HFF-Myc (cell line): ENCODE measurements around the gene DSC2.

ENCODE experiments used
- DNase-seq: peaks from one replicate; pipeline ENCODE4 v3.0.0-alpha.2; 2011; ENCODE audit warnings: low read depth; ENCODE audit errors: extremely low read depth
- H3K4me3 ChIP-seq: replicated peaks from 2 replicates; pipeline ENCODE4 v1.5.1; 2011; ENCODE audit warnings: low read depth, mild to moderate bottlenecking, control low read depth, low read length
- TF ChIP-seq, protein P1 (sequence below): IDR thresholded peaks from 2 replicates; pipeline ENCODE4 v1.5.1; 2012; ENCODE audit warnings: mild to moderate bottlenecking, low read depth, low read length, control low read depth; ENCODE audit errors: missing control alignments

DSC2 gene

DNA sequence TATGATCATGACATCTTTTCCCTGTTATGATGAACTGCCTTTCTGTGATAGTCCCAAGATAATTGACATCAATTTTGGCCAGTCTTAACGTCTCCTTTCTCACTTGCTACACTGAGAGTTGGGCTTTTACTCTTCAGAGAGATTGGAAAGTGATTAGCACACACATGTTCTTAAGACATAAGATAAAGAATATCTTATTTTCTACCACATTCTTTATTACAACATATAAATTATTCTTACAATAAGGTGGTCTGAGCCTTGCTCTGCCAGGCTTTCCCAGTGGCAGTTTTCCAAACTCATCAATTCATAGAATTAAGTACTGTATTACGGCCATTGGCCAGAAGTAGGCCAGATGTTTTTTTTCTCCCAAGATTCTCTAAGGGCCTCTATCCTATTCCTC, 54.0 kb downstream of the DSC2 start:
- H3K4me3 ChIP-seq = no peak overlapping the region
- DNase-seq = no peak
- TF ChIP-seq, protein P1, sequence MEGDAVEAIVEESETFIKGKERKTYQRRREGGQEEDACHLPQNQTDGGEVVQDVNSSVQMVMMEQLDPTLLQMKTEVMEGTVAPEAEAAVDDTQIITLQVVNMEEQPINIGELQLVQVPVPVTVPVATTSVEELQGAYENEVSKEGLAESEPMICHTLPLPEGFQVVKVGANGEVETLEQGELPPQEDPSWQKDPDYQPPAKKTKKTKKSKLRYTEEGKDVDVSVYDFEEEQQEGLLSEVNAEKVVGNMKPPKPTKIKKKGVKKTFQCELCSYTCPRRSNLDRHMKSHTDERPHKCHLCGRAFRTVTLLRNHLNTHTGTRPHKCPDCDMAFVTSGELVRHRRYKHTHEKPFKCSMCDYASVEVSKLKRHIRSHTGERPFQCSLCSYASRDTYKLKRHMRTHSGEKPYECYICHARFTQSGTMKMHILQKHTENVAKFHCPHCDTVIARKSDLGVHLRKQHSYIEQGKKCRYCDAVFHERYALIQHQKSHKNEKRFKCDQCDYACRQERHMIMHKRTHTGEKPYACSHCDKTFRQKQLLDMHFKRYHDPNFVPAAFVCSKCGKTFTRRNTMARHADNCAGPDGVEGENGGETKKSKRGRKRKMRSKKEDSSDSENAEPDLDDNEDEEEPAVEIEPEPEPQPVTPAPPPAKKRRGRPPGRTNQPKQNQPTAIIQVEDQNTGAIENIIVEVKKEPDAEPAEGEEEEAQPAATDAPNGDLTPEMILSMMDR = no peak

DNA sequence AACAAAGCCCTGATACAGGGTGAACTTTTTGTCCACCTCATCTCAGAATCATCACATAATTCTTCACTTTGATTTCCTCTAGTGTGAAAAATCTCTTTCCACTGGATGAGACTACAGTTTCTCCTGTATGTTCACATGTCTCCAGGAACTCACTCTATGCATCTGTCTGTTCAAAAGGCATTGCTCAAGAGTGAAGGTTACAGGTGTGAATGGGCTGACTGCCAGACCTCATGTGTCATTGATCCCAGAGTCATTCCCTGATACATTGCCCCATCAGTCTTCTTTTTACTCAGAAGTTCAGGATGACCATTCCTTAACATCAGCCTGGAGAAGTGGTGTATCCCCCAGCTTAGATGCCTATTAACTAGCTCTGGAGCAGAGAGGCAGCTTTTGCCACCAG, 55.3 kb downstream of the DSC2 start:
- TF ChIP-seq, protein P1 = no peak
- no peak for DNase-seq
- no peak overlapping the region for H3K4me3 ChIP-seq

DNA sequence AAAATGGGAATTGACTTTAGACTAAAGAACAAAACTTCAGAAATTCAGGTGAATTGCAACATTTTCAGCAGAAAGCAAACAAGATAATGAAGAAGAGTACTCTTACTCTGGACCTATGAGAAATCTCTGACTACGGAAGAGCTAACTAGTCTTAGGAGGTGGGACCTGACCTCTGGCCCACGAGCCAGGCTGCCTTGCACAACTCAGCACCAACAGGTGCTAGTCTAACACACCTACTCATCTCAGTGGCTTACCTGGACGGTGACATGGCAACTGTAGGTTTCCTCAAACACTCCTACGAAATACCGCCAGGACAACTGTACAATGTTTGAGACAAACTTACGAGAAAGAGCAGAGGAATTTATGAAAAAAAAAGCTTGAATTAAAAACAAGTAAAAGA, 56.6 kb downstream of the DSC2 start:
- H3K4me3 ChIP-seq = no peak overlapping the region
- TF ChIP-seq, protein P1 = no peak
- no peak for DNase-seq

DNA sequence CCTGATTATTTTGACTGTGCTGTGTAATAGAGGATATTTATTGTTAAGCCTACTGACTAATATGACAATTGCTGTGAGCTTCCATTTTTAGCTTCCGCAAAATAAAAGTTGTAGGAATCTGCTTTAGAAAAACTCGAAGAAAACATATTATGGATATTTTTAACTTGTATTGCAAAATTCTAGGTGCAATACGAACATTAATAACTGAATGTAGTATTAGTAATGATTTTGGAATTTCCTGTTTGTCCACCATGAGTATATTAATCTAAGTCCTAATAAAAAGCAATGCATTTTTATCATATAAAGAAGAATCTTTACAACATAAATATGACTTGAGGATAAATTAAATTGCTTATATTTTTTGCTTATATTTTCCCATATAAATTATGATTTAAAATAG, 57.3 kb downstream of the DSC2 start:
- no peak overlapping the region for H3K4me3 ChIP-seq
- TF ChIP-seq, protein P1 = no peak
- DNase-seq = no peak

DNA sequence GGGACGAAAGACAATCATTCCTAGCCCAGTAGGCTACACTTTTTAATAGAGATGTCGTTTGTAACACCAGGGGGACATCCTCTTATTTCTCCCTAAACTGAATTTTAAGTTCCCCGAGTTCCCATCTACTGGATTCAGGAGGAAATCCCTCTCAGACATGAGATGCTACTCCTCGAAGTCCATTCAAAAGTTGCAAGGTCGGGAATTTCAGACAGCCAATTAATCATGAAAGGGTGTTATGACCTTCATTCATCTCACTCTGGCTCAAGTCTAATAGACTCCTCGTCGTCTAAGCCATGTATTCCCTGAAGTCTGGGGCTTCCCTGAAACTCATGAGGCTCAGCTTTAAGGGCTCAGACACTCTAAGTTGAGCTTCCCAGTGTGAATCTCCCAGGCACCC, 58.5 kb downstream of the DSC2 start:
- TF ChIP-seq, protein P1 = no peak
- DNase-seq = no peak
- H3K4me3 ChIP-seq = no peak overlapping the region

DNA sequence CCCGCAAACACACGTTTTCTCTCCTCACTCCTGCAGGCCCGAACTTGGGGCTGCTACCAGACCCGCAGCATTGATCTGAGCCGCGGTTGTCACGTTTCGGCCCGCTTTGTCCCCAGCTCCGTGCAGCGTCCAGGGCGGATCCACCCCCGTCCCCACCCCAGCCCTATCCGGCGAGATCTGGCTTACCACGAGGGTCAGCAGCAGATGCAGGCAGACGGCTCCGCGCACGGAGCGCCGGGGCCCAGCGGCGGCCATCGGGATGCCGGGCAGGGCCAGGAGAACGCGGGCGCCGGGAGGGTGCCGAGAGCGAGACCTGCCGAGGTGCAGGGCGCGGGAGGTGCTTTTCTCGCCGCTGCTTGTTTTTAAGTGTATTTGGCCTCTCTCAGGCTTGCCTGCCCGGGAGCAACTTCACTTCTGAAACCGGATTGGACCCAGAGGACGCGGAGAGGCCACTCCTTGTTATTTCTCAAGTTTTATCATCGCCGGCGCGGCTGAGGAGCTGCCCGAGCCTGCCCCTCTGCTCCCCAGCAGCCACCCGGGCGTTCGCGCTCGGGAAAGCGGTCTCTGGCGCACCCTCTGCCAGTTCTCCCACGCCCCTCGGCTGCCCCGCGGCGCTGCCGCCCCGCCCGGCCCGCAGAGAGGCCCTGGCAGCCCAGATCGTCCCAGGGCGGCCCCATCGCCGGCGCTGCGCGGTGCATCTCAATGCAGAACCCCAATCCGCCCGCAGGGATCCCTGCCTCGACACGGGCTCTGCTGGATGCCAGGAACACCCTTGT, 59.6 kb downstream of the DSC2 start, which contains the start of gene DSC3:
TSS of gene DSC3 (minus strand) at position 337 of the 776 bp plus-strand sequence. CDS start at position 255, 82 bp downstream.
- no peak for DNase-seq
- no peak within 1 kb of the TSS for H3K4me3 ChIP-seq
- TF ChIP-seq, protein P1 = no peak

DNA sequence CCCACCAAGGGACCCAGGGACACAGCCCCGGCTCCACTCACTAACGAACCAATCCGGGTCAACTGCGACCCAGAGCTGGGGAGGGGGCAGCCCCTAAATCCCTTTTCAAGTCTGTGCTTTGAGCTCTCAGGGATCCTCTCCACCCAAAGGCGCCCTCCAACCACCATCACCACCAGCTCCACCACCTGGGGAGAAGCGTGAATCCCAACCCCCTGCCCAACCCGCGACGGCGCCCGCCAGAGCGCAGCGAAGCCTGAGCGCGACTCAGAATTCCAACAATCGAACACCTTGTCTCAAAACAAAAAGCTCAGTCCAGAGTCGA, 60.2 kb downstream of the DSC2 start:
- no peak overlapping the region for H3K4me3 ChIP-seq
- DNase-seq = no peak
- TF ChIP-seq, protein P1 = no peak
